ENCODE results near the gene ARVCF. TPM values are rescaled to one million over a fixed set of nuclear protein-coding genes. Genes with fewer than 3 reads are reported as not detected.
A peak's percentile ranks its signal among the peaks of the same experiment; 100 is the strongest.

ARVCF gene
- total RNA-seq, 1 donor from 2014 or later = 25.4 TPM

DNA sequence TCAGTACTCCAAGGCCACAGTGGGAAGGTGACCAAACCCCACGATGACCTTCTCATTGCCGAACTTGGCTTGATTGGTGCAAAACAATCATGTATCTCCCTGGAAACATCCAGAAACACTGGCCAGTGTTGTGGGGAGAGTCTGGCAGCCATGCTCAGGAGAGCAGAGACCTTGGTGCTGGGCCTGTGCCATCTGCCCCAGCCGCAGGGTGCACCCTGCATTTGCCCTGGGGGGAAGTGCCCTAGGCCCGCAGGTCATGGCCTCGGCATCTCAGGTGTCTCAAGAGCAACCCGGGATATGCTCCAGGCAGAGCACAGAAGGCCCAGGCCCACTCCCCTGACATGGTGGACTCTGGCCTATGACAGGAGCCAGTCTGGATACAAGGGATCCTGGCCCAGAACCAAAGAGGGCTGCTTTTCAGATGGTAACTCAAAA is 23.7 kb downstream of the ARVCF start:
- TF ChIP-seq, protein P1, sequence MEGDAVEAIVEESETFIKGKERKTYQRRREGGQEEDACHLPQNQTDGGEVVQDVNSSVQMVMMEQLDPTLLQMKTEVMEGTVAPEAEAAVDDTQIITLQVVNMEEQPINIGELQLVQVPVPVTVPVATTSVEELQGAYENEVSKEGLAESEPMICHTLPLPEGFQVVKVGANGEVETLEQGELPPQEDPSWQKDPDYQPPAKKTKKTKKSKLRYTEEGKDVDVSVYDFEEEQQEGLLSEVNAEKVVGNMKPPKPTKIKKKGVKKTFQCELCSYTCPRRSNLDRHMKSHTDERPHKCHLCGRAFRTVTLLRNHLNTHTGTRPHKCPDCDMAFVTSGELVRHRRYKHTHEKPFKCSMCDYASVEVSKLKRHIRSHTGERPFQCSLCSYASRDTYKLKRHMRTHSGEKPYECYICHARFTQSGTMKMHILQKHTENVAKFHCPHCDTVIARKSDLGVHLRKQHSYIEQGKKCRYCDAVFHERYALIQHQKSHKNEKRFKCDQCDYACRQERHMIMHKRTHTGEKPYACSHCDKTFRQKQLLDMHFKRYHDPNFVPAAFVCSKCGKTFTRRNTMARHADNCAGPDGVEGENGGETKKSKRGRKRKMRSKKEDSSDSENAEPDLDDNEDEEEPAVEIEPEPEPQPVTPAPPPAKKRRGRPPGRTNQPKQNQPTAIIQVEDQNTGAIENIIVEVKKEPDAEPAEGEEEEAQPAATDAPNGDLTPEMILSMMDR (IDR thresholded peaks at IDR 0.05; ENCODE audit: borderline replicate concordance) = no peak
- Histone ChIP-seq H3K4me3 (no peak overlapping the region), H3K9me3 (replicated peaks) (no peaks in the 10 kb centered on the region), H3K27ac (replicated peaks) (peak overlapping the region; percentile 50), H3K27me3 (ENCODE audit: low read depth) (no peaks in the 10 kb centered on the region), H3K4me1 (peaks cover 69% of the 10 kb centered on the region), H3K36me3 (no peaks in the 10 kb centered on the region)
- intact Hi-C loops (cut with micrococcal nuclease) = no loop called here
- DNase-seq = no peak

DNA sequence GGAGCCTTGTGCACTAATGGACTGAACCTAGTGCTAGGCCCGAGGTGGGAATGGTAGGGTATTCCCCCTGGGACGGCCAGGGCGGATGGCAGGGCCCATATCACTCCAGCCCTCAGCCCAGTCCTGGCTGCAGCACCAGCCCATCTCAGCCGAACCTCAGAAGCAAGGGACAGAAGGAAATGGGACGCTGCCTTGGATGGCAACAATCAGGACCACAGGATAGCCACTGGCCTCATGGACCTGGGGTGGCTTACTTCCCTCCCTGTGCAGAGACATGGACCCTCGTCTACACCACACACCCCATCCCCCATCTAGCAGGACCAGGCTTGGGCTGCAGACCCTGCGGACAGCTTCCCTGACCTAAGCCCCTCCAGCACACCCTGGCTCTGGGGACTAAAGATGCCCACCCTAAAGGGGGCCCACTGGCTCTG is 24.1 kb downstream of the ARVCF start:
- peak overlapping the region; percentile 50 for H3K27ac ChIP-seq (replicated peaks)
- H3K4me1 ChIP-seq = peaks cover 69% of the 10 kb centered on the region
- no peaks in the 10 kb centered on the region for H3K27me3 ChIP-seq (ENCODE audit: low read depth)
- TF ChIP-seq, protein P1 (IDR thresholded peaks at IDR 0.05; ENCODE audit: borderline replicate concordance) = no peak
- DNase-seq = no peak
- H3K36me3 ChIP-seq = no peaks in the 10 kb centered on the region
- H3K9me3 ChIP-seq (replicated peaks) = no peaks in the 10 kb centered on the region
- no peak overlapping the region for H3K4me3 ChIP-seq
- intact Hi-C loops (cut with micrococcal nuclease) = no loop called here

DNA sequence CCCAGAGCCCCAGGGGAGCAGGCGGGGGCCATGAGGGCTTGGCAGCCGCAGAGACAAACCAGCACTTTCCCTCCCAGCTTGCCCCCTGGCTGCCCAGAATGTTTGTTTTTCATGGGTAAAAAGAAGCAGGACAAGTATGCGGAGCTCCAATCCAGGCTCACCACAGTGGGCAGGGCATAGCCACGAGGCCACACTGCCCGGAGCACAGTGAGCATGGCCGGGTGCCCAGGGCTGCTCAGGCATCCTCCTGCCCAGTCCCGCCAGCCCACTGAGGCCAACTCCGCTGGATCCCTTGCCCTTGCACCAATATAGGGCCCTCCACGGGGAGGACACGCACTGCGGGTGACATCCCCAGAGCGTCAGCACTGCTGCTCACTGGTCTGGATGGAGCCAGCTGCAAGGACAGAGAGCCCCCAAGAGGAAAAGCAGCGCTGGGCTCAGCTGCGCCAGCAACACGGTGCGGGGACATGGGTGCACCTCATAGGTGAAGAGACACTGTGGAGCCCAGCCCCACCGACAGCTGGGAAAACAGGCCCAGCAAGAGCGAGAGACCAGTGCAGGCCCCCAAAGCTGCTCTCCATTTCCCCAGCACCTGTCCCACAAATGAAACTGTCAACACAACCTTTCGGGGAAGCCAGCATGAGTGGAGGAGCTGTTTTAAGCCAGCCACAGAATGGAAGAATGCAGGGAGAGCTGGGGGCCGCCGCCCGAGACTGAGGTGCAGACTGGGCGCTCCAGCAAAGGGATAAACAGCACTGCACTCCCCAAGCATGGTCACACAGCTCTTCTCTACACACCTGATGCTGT is 24.8 kb downstream of the ARVCF start:
- intact Hi-C loops (cut with micrococcal nuclease) = no loop called here
- Histone ChIP-seq H3K4me3 (no peak overlapping the region), H3K36me3 (no peaks in the 10 kb centered on the region), H3K27ac (replicated peaks) (peak overlapping the region; percentile 50), H3K9me3 (replicated peaks) (no peaks in the 10 kb centered on the region), H3K27me3 (ENCODE audit: low read depth) (no peaks in the 10 kb centered on the region), H3K4me1 (peaks cover 70% of the 10 kb centered on the region)
- TF ChIP-seq, protein P1 (IDR thresholded peaks at IDR 0.05; ENCODE audit: borderline replicate concordance) = no peak
- no peak for DNase-seq

DNA sequence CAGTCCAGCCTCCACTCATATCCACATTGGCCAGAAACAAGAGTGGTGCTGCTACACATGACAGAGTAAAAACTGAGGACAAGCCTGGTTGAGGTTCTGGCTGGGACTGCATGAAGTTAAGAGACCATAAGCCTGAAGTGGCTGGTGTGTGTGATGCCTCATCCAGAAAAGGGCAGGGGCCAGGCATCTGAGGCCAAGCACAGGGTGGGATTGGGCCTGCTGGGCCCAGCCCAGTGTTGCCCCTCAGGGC is 25.3 kb downstream of the ARVCF start:
- DNase-seq = no peak
- H3K9me3 ChIP-seq (replicated peaks) = no peaks in the 10 kb centered on the region
- H3K4me1 ChIP-seq = peaks cover 70% of the 10 kb centered on the region
- TF ChIP-seq, protein P1 (IDR thresholded peaks at IDR 0.05; ENCODE audit: borderline replicate concordance) = no peak
- intact Hi-C loops (cut with micrococcal nuclease) = no loop called here
- no peak overlapping the region for H3K4me3 ChIP-seq
- peak overlapping the region; percentile 50 for H3K27ac ChIP-seq (replicated peaks)
- H3K27me3 ChIP-seq (ENCODE audit: low read depth) = no peaks in the 10 kb centered on the region
- no peaks in the 10 kb centered on the region for H3K36me3 ChIP-seq

DNA sequence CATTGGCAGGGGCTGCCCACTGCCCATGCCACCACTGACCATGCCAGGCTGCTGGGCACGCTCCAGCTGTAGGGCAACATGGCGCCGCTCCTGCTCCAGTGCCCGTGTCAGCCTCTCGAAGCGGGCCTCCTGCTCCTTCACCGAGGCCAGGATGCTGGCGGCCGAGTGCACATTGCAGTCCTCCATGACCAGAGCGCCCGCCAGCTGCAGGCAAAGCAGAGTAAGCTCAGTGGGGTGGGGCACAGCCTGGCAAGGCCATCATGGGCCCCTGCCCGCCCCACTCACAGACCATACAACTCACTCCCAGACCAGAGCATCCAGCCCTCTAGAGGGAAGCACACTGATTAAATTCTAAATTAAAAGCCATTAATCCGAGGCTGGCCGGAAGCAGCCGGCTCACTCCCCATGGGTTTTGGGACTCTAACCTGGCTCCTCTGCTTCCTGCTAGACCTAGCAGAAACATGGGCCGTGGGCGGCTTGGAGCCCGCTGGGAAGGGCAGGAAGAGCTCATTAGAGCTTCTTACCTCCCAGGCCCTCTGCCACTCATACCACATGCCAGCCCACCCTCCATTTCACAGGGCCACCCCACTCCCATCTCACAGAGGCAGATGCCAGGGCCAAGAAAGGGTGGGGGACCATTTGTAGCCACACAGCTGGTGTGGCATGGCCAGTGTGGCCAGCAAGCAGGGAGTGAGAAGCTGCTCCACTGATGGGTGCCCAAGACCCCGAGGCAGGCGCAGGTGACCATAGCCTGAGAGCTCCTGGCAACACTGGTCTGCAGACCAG is 25.8 kb downstream of the ARVCF start:
- TF ChIP-seq, protein P1 (IDR thresholded peaks at IDR 0.05; ENCODE audit: borderline replicate concordance) = no peak
- H3K36me3 ChIP-seq = no peaks in the 10 kb centered on the region
- peaks cover 71% of the 10 kb centered on the region for H3K4me1 ChIP-seq
- DNase-seq = no peak
- H3K4me3 ChIP-seq = no peak overlapping the region
- peak overlapping the region; percentile 50 for H3K27ac ChIP-seq (replicated peaks)
- no peaks in the 10 kb centered on the region for H3K9me3 ChIP-seq (replicated peaks)
- intact Hi-C loops (cut with micrococcal nuclease) = no loop called here
- H3K27me3 ChIP-seq (ENCODE audit: low read depth) = no peaks in the 10 kb centered on the region
